Neural cell (in vitro differentiated cells): Measurements from ENCODE around the gene MB21D2. TPM values are rescaled to one million over a fixed set of nuclear protein-coding genes. Genes with fewer than 3 reads are reported as not detected.

Experiments used
- H2AFZ ChIP-seq: fragments of 200-600, 300-800 bp; sonication (generic), shearing (Covaris generic); 2 replicates; pipeline ENCODE4 v1.6.0; 2014; ENCODE audit warnings: low read depth, mild to moderate bottlenecking, antibody characterized with exemption, low read length, moderate library complexity
- H3F3A ChIP-seq: fragments of 200-600 bp; shearing (Covaris generic); 2 replicates; pipeline ENCODE4 v1.6.1; 2016; ENCODE audit warnings: mild to moderate bottlenecking, moderate library complexity, mixed read lengths, antibody characterized with exemption, low read length; ENCODE audit not compliant: insufficient read depth, poor library complexity, severe bottlenecking
- H3K27ac ChIP-seq: fragments of 200-600, 300-800 bp; sonication (generic), shearing (Covaris generic); 2 replicates; pipeline ENCODE4 v1.5.1; 2014; ENCODE audit warnings: mild to moderate bottlenecking, low read length, moderate library complexity
- H3K27me3 ChIP-seq: fragments of 300-800, 200-600 bp; sonication (generic), shearing (Covaris generic); 2 replicates; pipeline ENCODE4 v1.6.0; 2014; ENCODE audit warnings: mild to moderate bottlenecking, low read depth, low read length, moderate library complexity; ENCODE audit not compliant: insufficient read depth
- H3K36me3 ChIP-seq: fragments of 300-800, 200-600 bp; sonication (generic), shearing (Covaris generic); 2 replicates; pipeline ENCODE4 v1.5.1; 2014; ENCODE audit warnings: mild to moderate bottlenecking, antibody characterized with exemption, low read length, moderate library complexity; ENCODE audit not compliant: insufficient read depth
- H3K4me2 ChIP-seq: fragments of 300-800, 200-600 bp; sonication (generic), shearing (Covaris generic); 2 replicates; pipeline ENCODE4 v1.6.0; 2014; ENCODE audit warnings: mild to moderate bottlenecking, low read length
- H3K4me3 ChIP-seq: fragments of 300-800, 200-600 bp; sonication (generic), shearing (Covaris generic); 2 replicates; pipeline ENCODE4 v1.5.1; 2014; ENCODE audit warnings: mild to moderate bottlenecking, low read length, moderate library complexity
- H3K79me2 ChIP-seq: fragments of 200-600 bp; shearing (Covaris generic); replicated peaks from 2 replicates; pipeline ENCODE4 v1.6.0; 2014; ENCODE audit warnings: mild to moderate bottlenecking, low read length, moderate library complexity; ENCODE audit not compliant: insufficient read depth
- H3K9ac ChIP-seq: fragments of 300-800, 200-600 bp; sonication (generic), shearing (Covaris generic); 2 replicates; pipeline ENCODE4 v1.6.1; 2016; ENCODE audit warnings: mild to moderate bottlenecking, low read length, mixed read lengths
- H3K9me2 ChIP-seq: fragments of 200-600 bp; shearing (Covaris generic); 2 replicates; pipeline ENCODE4 v1.6.1; 2016; ENCODE audit warnings: mild to moderate bottlenecking, low read length, mixed read lengths; ENCODE audit not compliant: insufficient read depth
- H3K9me3 ChIP-seq: fragments of 200-600, 300-800 bp; sonication (generic), shearing (Covaris generic); 2 replicates; pipeline ENCODE4 v1.6.1; 2016; ENCODE audit warnings: mild to moderate bottlenecking, mixed run types, low read length, moderate library complexity, mixed read lengths
- H4K20me1 ChIP-seq: fragments of 200-600 bp; shearing (Covaris generic); 2 replicates; pipeline ENCODE4 v1.6.1; 2016; ENCODE audit warnings: mild to moderate bottlenecking, mixed run types; ENCODE audit not compliant: insufficient read depth
- EP300 ChIP-seq: fragments of 450-650 bp; conservative IDR thresholded peaks from 2 replicates; pipeline ENCODE4 v1.6.1; 2014; ENCODE audit warnings: antibody characterized with exemption, mild to moderate bottlenecking, moderate library complexity; ENCODE audit not compliant: poor library complexity, severe bottlenecking
- EZH2 ChIP-seq: fragments of 200-600, 300-800 bp; shearing (Covaris generic), sonication (generic); IDR thresholded peaks from 2 replicates; pipeline ENCODE4 v1.6.1; 2014; ENCODE audit warnings: antibody characterized with exemption, low read length, borderline replicate concordance, mild to moderate bottlenecking; ENCODE audit not compliant: insufficient read depth, poor library complexity, severe bottlenecking
- MXI1 ChIP-seq: fragments of 450-650 bp; conservative IDR thresholded peaks from 2 replicates; pipeline ENCODE4 v1.6.1; 2014; ENCODE audit warnings: antibody characterized with exemption, mild to moderate bottlenecking; ENCODE audit not compliant: poor library complexity, severe bottlenecking
- POLR2AphosphoS5 ChIP-seq: IDR thresholded peaks from 2 replicates; pipeline ENCODE4 v1.6.1; 2012
- RAD21 ChIP-seq: fragments of 450-650 bp; conservative IDR thresholded peaks from 2 replicates; pipeline ENCODE4 v1.6.1; 2014; ENCODE audit warnings: antibody characterized with exemption, mild to moderate bottlenecking, moderate library complexity
- SMC3 ChIP-seq: fragments of 450-650 bp; conservative IDR thresholded peaks from 2 replicates; pipeline ENCODE4 v1.6.1; 2014; ENCODE audit warnings: antibody characterized with exemption, mild to moderate bottlenecking, moderate library complexity; ENCODE audit not compliant: poor library complexity
- TAF1 ChIP-seq: IDR thresholded peaks from 2 replicates; pipeline ENCODE4 v1.6.1; 2012; ENCODE audit warnings: low read depth
- polyA plus RNA-seq: library from polyadenylated mRNA; depleted of rRNA; stranded (reverse); fragments of >200 nt; gene quantifications from 2 replicates; pipeline ENCODE4 v1.2.3, GENCODE V29; 2014
- TF ChIP-seq, protein P1 (sequence below): fragments of 450-650 bp; IDR thresholded peaks from 2 replicates; pipeline ENCODE4 v1.5.1; 2014; ENCODE audit warnings: antibody characterized with exemption, mild to moderate bottlenecking, moderate library complexity; ENCODE audit not compliant: poor library complexity, severe bottlenecking
- TF ChIP-seq, protein P2 (sequence below): IDR thresholded peaks from 2 replicates; pipeline ENCODE4 v1.6.1; 2012; ENCODE audit warnings: borderline replicate concordance

The MB21D2 gene
- polyA plus RNA-seq, 1 donor from 2014 or later, result 39.0 TPM

DNA sequence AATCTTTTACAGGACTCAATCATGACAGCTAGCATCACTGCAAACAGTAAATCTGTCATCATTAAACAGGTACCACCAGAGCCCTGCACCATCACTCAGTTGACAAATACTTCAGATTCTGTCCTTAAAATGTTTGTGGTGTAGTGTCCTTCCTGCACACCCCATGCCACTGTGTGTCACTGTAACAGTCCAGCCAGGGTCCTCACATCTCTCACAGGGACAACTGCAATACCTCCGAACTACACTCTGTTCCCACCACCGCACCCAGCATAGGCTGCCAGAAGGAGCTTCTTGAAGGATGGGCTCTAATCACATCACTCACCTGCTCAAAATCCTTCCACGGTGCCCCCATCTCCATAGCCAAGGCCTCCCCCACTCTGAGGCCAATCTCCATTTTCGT lies 100.2 kb downstream of the MB21D2 start:
- no peak overlapping the region for H3K9ac ChIP-seq
- H3K9me3 ChIP-seq, result no peaks in the 10 kb centered on the region
- no peaks in the 10 kb centered on the region for H3K9me2 ChIP-seq
- H2AFZ ChIP-seq, result no peak overlapping the region
- H4K20me1 ChIP-seq, result no peaks in the 10 kb centered on the region
- H3K27ac ChIP-seq, result no peak overlapping the region
- no peaks in the 10 kb centered on the region for H3K27me3 ChIP-seq
- TF ChIP-seq RAD21, result no peak
- H3K79me2 ChIP-seq, result no peaks in the 10 kb centered on the region
- no peaks in the 10 kb centered on the region for H3F3A ChIP-seq
- H3K4me3 ChIP-seq, result no peak overlapping the region
- no peaks in the 10 kb centered on the region for H3K36me3 ChIP-seq
- H3K4me2 ChIP-seq, result no peak overlapping the region

DNA sequence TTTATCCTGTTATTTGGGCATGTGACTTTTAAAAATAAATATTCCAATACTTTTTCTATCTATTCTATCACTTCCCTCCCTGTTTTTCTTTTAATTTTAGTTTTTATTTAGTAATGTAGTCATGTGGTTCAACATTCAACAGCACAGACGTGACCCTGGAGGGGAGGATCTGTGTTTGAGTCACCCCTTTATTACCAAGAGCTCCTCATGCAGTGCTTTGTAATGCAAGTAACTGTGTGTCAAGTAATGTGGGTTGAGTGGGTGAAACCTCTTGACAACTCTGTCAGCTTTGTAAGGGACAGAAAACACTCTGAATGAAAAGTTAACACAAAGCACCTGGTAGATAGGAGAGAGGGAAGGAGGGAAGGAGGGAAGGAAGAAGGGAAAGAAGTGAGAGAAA lies 100.6 kb downstream of the MB21D2 start:
- Histone ChIP-seq H3F3A (no peaks in the 10 kb centered on the region), H4K20me1 (no peaks in the 10 kb centered on the region), H3K79me2 (no peaks in the 10 kb centered on the region), H3K4me3 (no peak overlapping the region), H2AFZ (no peak overlapping the region), H3K9me3 (no peaks in the 10 kb centered on the region), H3K27ac (no peak overlapping the region), H3K4me2 (no peak overlapping the region), H3K9me2 (no peaks in the 10 kb centered on the region), H3K27me3 (no peaks in the 10 kb centered on the region), H3K9ac (no peak overlapping the region), H3K36me3 (no peaks in the 10 kb centered on the region)
- TF ChIP-seq EP300 (no peak), TAF1 (no peak), MXI1 (no peak), POLR2AphosphoS5 (no peak), EZH2 (no peak), RAD21 (no peak), SMC3 (no peak)
- TF ChIP-seq, protein P1, sequence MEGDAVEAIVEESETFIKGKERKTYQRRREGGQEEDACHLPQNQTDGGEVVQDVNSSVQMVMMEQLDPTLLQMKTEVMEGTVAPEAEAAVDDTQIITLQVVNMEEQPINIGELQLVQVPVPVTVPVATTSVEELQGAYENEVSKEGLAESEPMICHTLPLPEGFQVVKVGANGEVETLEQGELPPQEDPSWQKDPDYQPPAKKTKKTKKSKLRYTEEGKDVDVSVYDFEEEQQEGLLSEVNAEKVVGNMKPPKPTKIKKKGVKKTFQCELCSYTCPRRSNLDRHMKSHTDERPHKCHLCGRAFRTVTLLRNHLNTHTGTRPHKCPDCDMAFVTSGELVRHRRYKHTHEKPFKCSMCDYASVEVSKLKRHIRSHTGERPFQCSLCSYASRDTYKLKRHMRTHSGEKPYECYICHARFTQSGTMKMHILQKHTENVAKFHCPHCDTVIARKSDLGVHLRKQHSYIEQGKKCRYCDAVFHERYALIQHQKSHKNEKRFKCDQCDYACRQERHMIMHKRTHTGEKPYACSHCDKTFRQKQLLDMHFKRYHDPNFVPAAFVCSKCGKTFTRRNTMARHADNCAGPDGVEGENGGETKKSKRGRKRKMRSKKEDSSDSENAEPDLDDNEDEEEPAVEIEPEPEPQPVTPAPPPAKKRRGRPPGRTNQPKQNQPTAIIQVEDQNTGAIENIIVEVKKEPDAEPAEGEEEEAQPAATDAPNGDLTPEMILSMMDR, result no peak
- TF ChIP-seq, protein P2, sequence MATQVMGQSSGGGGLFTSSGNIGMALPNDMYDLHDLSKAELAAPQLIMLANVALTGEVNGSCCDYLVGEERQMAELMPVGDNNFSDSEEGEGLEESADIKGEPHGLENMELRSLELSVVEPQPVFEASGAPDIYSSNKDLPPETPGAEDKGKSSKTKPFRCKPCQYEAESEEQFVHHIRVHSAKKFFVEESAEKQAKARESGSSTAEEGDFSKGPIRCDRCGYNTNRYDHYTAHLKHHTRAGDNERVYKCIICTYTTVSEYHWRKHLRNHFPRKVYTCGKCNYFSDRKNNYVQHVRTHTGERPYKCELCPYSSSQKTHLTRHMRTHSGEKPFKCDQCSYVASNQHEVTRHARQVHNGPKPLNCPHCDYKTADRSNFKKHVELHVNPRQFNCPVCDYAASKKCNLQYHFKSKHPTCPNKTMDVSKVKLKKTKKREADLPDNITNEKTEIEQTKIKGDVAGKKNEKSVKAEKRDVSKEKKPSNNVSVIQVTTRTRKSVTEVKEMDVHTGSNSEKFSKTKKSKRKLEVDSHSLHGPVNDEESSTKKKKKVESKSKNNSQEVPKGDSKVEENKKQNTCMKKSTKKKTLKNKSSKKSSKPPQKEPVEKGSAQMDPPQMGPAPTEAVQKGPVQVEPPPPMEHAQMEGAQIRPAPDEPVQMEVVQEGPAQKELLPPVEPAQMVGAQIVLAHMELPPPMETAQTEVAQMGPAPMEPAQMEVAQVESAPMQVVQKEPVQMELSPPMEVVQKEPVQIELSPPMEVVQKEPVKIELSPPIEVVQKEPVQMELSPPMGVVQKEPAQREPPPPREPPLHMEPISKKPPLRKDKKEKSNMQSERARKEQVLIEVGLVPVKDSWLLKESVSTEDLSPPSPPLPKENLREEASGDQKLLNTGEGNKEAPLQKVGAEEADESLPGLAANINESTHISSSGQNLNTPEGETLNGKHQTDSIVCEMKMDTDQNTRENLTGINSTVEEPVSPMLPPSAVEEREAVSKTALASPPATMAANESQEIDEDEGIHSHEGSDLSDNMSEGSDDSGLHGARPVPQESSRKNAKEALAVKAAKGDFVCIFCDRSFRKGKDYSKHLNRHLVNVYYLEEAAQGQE, result no peak

- Histone ChIP-seq H3K9ac (no peak overlapping the region), H2AFZ (no peak overlapping the region), H3K79me2 (no peaks in the 10 kb centered on the region), H3K27ac (no peak overlapping the region), H3K27me3 (no peaks in the 10 kb centered on the region), H3K4me2 (no peak overlapping the region), H3K36me3 (no peaks in the 10 kb centered on the region), H3F3A (no peaks in the 10 kb centered on the region), H3K9me3 (no peaks in the 10 kb centered on the region), H3K4me3 (no peak overlapping the region), H3K9me2 (no peaks in the 10 kb centered on the region), H4K20me1 (no peaks in the 10 kb centered on the region)
- peak; percentile 94 for TF ChIP-seq SMC3
- TF ChIP-seq RAD21, result peak; percentile 93
- TF ChIP-seq POLR2AphosphoS5, result no peak
- TF ChIP-seq, protein P1, result peak; percentile 90
Measured at GRCh38 chr3:192816351-192816750, 101.3 kb downstream of the MB21D2 start.
